K562 (cell line): ENCODE measurements around the gene SLC1A1. TPM values are rescaled to one million over a fixed set of nuclear protein-coding genes. Genes with fewer than 3 reads are reported as not detected.

ENCODE experiments used
- ATAC-seq: fragments of 200-7000 bp; cut with Tn5 transposase; 3 replicates; pipeline ENCODE4 v1.9.1; 2020; ENCODE audit warnings: moderate library complexity
- BruUV-seq: library from RNA; stranded (reverse); fragments of 400-500 nt; replicated peaks from 2 replicates; lab custom pipeline; 2021; lab: Mats Ljungman, UMichigan
- CTCF ChIA-PET: fragments of 300-600 bp; formaldehyde crosslinking; extraction: SDS; loops from one replicate; lab custom pipeline; 2021; ENCODE audit warnings: low intra/inter-chr PET ratio; lab: Yijun Ruan, JAX
- POLR2A ChIA-PET: fragments of 300-600, 350-650 bp; sonication (Branson Sonifier 250); formaldehyde crosslinking; extraction: SDS; loops from one replicate; lab custom pipeline; 2021; ENCODE audit warnings: antibody characterized with exemption, inconsistent platforms; lab: Yijun Ruan, JAX
- DNase-seq, 4 experiments: peaks; one replicate each; pipeline versions ENCODE4 v3.0.0 to v3.0.0-alpha.2; 2011 to 2018; ENCODE audit warnings: low spot score in 3 of 4, mixed read lengths in 3 of 4; ENCODE audit errors: extremely low read depth in 1 of 4
- FAIRE-seq: peaks from 2 replicates; lab custom pipeline; 2011; peaks lifted over from hg19 to GRCh38; lab: Jason Lieb, UNC
- H2AFZ ChIP-seq: 2 replicates; pipeline ENCODE4 v1.6.0; 2011; ENCODE audit warnings: low read depth, low read length, control low read depth, inconsistent platforms
- H3K27ac ChIP-seq: fragments of 200-600 bp; 3 replicates; pipeline ENCODE4 v1.8.0; 2011; ENCODE audit warnings: low read depth, mild to moderate bottlenecking, control low read depth, inconsistent platforms, low read length, moderate library complexity, mixed read lengths; ENCODE audit errors: extremely low read depth
- H3K27me3 ChIP-seq, 2 experiments: fragments of 300-600 bp in 1 of 2; 2 replicates in 1 of 2; 3 replicates in 1 of 2; pipeline versions ENCODE4 v1.6.0 to v1.8.0; 2011; ENCODE audit warnings: inconsistent platforms in 2 of 2, low read length in 2 of 2, mild to moderate bottlenecking in 1 of 2, mixed read lengths in 1 of 2, moderate library complexity in 1 of 2; ENCODE audit not compliant: control insufficient read depth in 2 of 2, insufficient read depth in 2 of 2
- H3K36me3 ChIP-seq: fragments of 300-600 bp; 3 replicates; pipeline ENCODE4 v1.8.0; 2011; ENCODE audit warnings: mild to moderate bottlenecking, low read length, inconsistent platforms; ENCODE audit not compliant: control insufficient read depth, insufficient read depth
- H3K4me1 ChIP-seq, 2 experiments: fragments of 200-600 bp in 1 of 2; replicated peaks in 1 of 2; 2 replicates in 1 of 2; 3 replicates in 1 of 2; pipeline versions ENCODE4 v1.5.1 to v1.8.0; 2011; ENCODE audit warnings: inconsistent platforms in 2 of 2, low read length in 2 of 2, mild to moderate bottlenecking in 1 of 2, mixed read lengths in 1 of 2, moderate library complexity in 1 of 2; ENCODE audit not compliant: control insufficient read depth in 2 of 2, insufficient read depth in 2 of 2
- H3K4me2 ChIP-seq: 2 replicates; pipeline ENCODE4 v1.6.1; 2011; ENCODE audit warnings: low read length, control low read depth, inconsistent platforms, mixed read lengths; ENCODE audit not compliant: insufficient read depth
- H3K4me3 ChIP-seq: fragments of 200-600 bp; sonication (generic), shearing (Covaris generic); 2 replicates; pipeline ENCODE4 v1.5.1; 2016; ENCODE audit warnings: control low read depth, inconsistent platforms
- H3K79me2 ChIP-seq: fragments of 200-600 bp; 3 replicates; pipeline ENCODE4 v1.8.0; 2011; ENCODE audit warnings: low read length, inconsistent platforms; ENCODE audit not compliant: control insufficient read depth, insufficient read depth
- H3K9ac ChIP-seq, 2 experiments: 2 replicates each; pipeline versions ENCODE4 v1.6.0 to v1.6.1; 2011; ENCODE audit warnings: low read depth in 2 of 2, low read length in 2 of 2, control low read depth in 1 of 2, inconsistent platforms in 1 of 2, mild to moderate bottlenecking in 1 of 2, mixed read lengths in 1 of 2; ENCODE audit not compliant: insufficient read depth in 1 of 2
- H3K9me1 ChIP-seq: one replicate; pipeline ENCODE4 v1.6.0; 2011; ENCODE audit warnings: inconsistent platforms, mild to moderate bottlenecking, low read length, moderate library complexity; ENCODE audit not compliant: control insufficient read depth, insufficient read depth
- H3K9me3 ChIP-seq: replicated peaks from 2 replicates; pipeline ENCODE4 v1.5.1; 2011; ENCODE audit warnings: low read depth, low read length, inconsistent platforms; ENCODE audit not compliant: control insufficient read depth, insufficient read depth
- H4K20me1 ChIP-seq: replicated peaks from 2 replicates; pipeline ENCODE4 v1.6.1; 2011; ENCODE audit warnings: low read length, inconsistent platforms, mixed read lengths; ENCODE audit not compliant: control insufficient read depth, insufficient read depth
- CBX1 ChIP-seq: sonication (generic); IDR thresholded peaks from 2 replicates; pipeline ENCODE4 v1.6.1; 2016; ENCODE audit warnings: antibody characterized with exemption, low read depth, mild to moderate bottlenecking
- CHD4 ChIP-seq: fragments of 200-600 bp; sonication (generic); IDR thresholded peaks from 3 replicates; pipeline ENCODE4 v1.6.1; 2012; ENCODE audit warnings: low read depth, mild to moderate bottlenecking, mixed read lengths, low read length, inconsistent platforms; ENCODE audit not compliant: insufficient read depth, insufficient replicate concordance, poor library complexity, severe bottlenecking
- ESRRB ChIP-seq: fragments of 250-450 bp; sonication (Bioruptor Pico); IDR thresholded peaks from 2 replicates; pipeline ENCODE4 v1.5.0; 2020; ENCODE audit warnings: mild to moderate bottlenecking, moderate library complexity, borderline replicate concordance
- ETV6 ChIP-seq, 3 experiments: fragments of 150-350 bp in 1 of 3; sonication (generic) in 1 of 3; formaldehyde crosslinking in 1 of 3; IDR thresholded peaks; 2 replicates each; pipeline versions ENCODE4 v1.6.1 to v1.8.0; 2014 to 2022; ENCODE audit warnings: borderline replicate concordance in 2 of 3, low read depth in 2 of 3, antibody characterized with exemption in 1 of 3, low read length in 1 of 3, mild to moderate bottlenecking in 1 of 3, missing genetic modification reagents in 1 of 3
- KLF10 ChIP-seq: fragments of 250-450 bp; sonication (Bioruptor Pico); IDR thresholded peaks from 2 replicates; pipeline ENCODE4 v1.6.1; 2021; ENCODE audit warnings: matching md5 sums
- KLF6 ChIP-seq: fragments of 250-450 bp; sonication (Bioruptor Pico); IDR thresholded peaks from 2 replicates; pipeline ENCODE4 v1.4.0; 2020; ENCODE audit warnings: mild to moderate bottlenecking, moderate library complexity, borderline replicate concordance
- MAX ChIP-seq: sonication (generic); formaldehyde crosslinking; IDR thresholded peaks from 2 replicates; pipeline ENCODE4 v1.9.0; 2022; ENCODE audit warnings: mild to moderate bottlenecking, missing genetic modification reagents
- NR4A1 ChIP-seq, 2 experiments: fragments of 250-450 bp in 1 of 2; fragments of 450-650 bp in 1 of 2; sonication (Bioruptor Pico) in 1 of 2; IDR thresholded peaks; 2 replicates each; pipeline versions ENCODE4 v1.4.0 to v1.6.1; 2016 to 2020; ENCODE audit warnings: mild to moderate bottlenecking in 2 of 2, missing compliant biosample characterization in 1 of 2, missing genetic modification characterization in 1 of 2, moderate library complexity in 1 of 2
- PHF20 ChIP-seq: fragments of 450-650 bp; IDR thresholded peaks from 2 replicates; pipeline ENCODE4 v1.6.1; 2018; ENCODE audit not compliant: partially characterized antibody
- PRMT5 ChIP-seq: sonication (generic); formaldehyde crosslinking; IDR thresholded peaks from 2 replicates; pipeline ENCODE4 v1.5.0; 2020; ENCODE audit warnings: missing genetic modification reagents
- PURB ChIP-seq: sonication (generic); formaldehyde crosslinking; IDR thresholded peaks from 2 replicates; pipeline ENCODE4 v1.9.0; 2021; ENCODE audit warnings: low read depth, mild to moderate bottlenecking, missing genetic modification reagents
- TFAM ChIP-seq: fragments of 250-450 bp; sonication (Bioruptor Pico); conservative IDR thresholded peaks from 2 replicates; pipeline ENCODE4 v1.5.0; 2021; ENCODE audit warnings: mild to moderate bottlenecking, moderate library complexity
- ZNF354B ChIP-seq: fragments of 250-450 bp; sonication (Bioruptor Pico); IDR thresholded peaks from 2 replicates; pipeline ENCODE4 v1.4.0; 2020
- ZNF431 ChIP-seq: sonication (generic); formaldehyde crosslinking; IDR thresholded peaks from 2 replicates; pipeline ENCODE4 v1.8.0; 2022; ENCODE audit warnings: mild to moderate bottlenecking, missing genetic modification reagents
- ZNF444 ChIP-seq: fragments of 250-450 bp; sonication (Bioruptor Pico); IDR thresholded peaks from 2 replicates; pipeline ENCODE4 v1.4.0; 2020; ENCODE audit warnings: mild to moderate bottlenecking, moderate library complexity
- WGBS: fragments of 100-300 bp; shearing (Covaris generic); methylation state at CpG from one replicate; pipeline ENCODE4 v1.1.6; 2016; ENCODE audit warnings: low coverage, mixed read lengths; ENCODE audit not compliant: insufficient coverage; ENCODE audit errors: missing lambda C conversion rate; 5-methylcytosine and 5-hydroxymethylcytosine counted together
- in situ Hi-C: fragments of 300-500 bp; cut with MboI; formaldehyde crosslinking; loops from 4 replicates; pipeline ENCODE4 v1.15.0; 2018; ENCODE audit warnings: inconsistent platforms, mixed read lengths
- intact Hi-C: fragments of 100-400 bp; cut with micrococcal nuclease; formaldehyde crosslinking; loops from 2 replicates; pipeline ENCODE4 v1.14.2; 2022
- polyA plus RNA-seq, 8 experiments: library from polyadenylated mRNA; depleted of rRNA in 4 of 8; stranded (reverse) in 5 of 8; unstranded in 3 of 8; fragments of >200 nt; fragmentation: Nextera tagmentation in 2 of 8; fragmentation: Illumina TruSeq in 1 of 8; extraction: Ambion mirVana in 2 of 8; extraction: Trizol in 1 of 8; gene quantifications; 2 replicates each; pipeline versions ENCODE4 v1.2.1 to v1.2.3, GENCODE V29; 2011 to 2014; ENCODE audit warnings: inconsistent platforms in 1 of 8, missing spikeins in 1 of 8
- total RNA-seq, 7 experiments: library from RNA; depleted of rRNA in 6 of 7; stranded (reverse); fragments of >200 nt in 6 of 7; fragmentation: Illumina TruSeq in 2 of 7; extraction: Trizol in 2 of 7; gene quantifications; 2 replicates each; pipeline versions ENCODE4 v1.2.1 to v1.2.3, GENCODE V29; 2011 to 2021; ENCODE audit warnings: low replicate concordance in 1 of 7

SLC1A1 gene
- total and polyA plus RNA-seq, 9 of the 15 experiments (the other 6 are each of a cell fraction or from before 2014, with no cell fraction given), result 0.11 to 0.16 TPM; not detected in 7

DNA sequence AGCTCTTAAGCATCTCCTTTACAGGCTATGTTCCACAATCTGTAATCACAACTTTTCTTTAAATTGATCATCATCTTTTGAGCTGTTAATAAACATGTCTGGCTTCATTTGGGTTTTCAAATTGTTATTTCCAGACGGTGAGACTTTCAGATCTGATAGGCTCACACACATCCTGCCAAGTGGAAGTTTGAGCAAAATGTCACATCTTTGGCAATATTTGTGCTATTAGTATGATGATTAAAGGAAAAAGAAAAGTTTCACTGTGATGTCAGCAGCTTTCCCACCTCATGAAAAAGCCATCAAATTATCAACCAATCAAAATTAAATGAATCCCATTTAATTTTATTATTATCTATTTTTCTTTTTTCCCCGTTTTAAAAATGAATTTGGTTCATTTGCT lies 29.8 kb downstream of the SLC1A1 start:
- 0% methylated on average over 2 of the region's 2 CpGs for WGBS
- FAIRE-seq (no peak), DNase-seq (no peak), ATAC-seq (no peak)
- no peaks in the 10 kb centered on the region for H3K27me3 ChIP-seq
- H3K9me1 ChIP-seq, result no peaks in the 10 kb centered on the region
- H4K20me1 ChIP-seq, result no peaks in the 10 kb centered on the region
- H2AFZ ChIP-seq, result no peak overlapping the region
- ChIA-PET POLR2A (no interaction called here), CTCF (no interaction called here)
- no peak overlapping the region for H3K9ac ChIP-seq
- H3K27ac ChIP-seq, result no peak overlapping the region
- H3K79me2 ChIP-seq, result no peaks in the 10 kb centered on the region
- H3K4me2 ChIP-seq, result no peak overlapping the region
- BruUV-seq, result no TSS peak
- H3K9me3 ChIP-seq, result no peaks in the 10 kb centered on the region
- intact Hi-C loops, result no loop called here
- in situ Hi-C loops, result no loop called here
- H3K4me3 ChIP-seq, result no peak overlapping the region
- no peaks in the 10 kb centered on the region for H3K36me3 ChIP-seq
- peaks cover 0 to 4% of the 10 kb centered on the region in 2 experiments; a peak in 1 of 5 replicates for H3K4me1 ChIP-seq
- TF ChIP-seq NR4A1 (CRISPR knock-in tag; IDR thresholded peaks at IDR 0.05), result no peak
- no peak for TF ChIP-seq NR4A1 (tag; IDR thresholded peaks at IDR 0.05)
- TF ChIP-seq KLF10, result no peak
- no peak for TF ChIP-seq PURB (CRISPR knock-in tag)
- TF ChIP-seq PHF20, result no peak
- TF ChIP-seq ETV6 (IDR thresholded peaks at IDR 0.05; ENCODE audit: borderline replicate concordance in 1 of 2, low read depth in 2 of 2, low read length in 1 of 2), result no peak
- TF ChIP-seq ETV6 (CRISPR knock-in tag; IDR thresholded peaks at IDR 0.05; ENCODE audit: borderline replicate concordance), result no peak
- no peak for TF ChIP-seq ZNF431
- TF ChIP-seq ZNF444, result no peak
- TF ChIP-seq ESRRB (CRISPR knock-in tag), result no peak
- TF ChIP-seq MAX, result no peak
- no peak for TF ChIP-seq CBX1
- no peak for TF ChIP-seq TFAM (CRISPR knock-in tag)
- TF ChIP-seq CHD4, result no peak
- TF ChIP-seq ZNF354B (CRISPR knock-in tag), result no peak
- no peak for TF ChIP-seq KLF6
- no peak for TF ChIP-seq PRMT5 (CRISPR knock-in tag)
